ENCODE measurements around the gene DUS1L. TPM values are rescaled to one million over a fixed set of nuclear protein-coding genes. Genes with fewer than 3 reads are reported as not detected.

Gene DUS1L
- total RNA-seq, 1 experiment from 2014 or later: 182 TPM

Other genes starting within 250 kb of the DUS1L start
- 144 and 162 TPM in 2 replicates for gene MCRIP1, start 232.5 kb downstream of the DUS1L start, total RNA-seq (2014; rRNA removed; shearing (Covaris generic))
- gene PPP1R27, start 230.8 kb downstream of the DUS1L start, total RNA-seq (2014; rRNA removed; shearing (Covaris generic)): 0.56 and 0.63 TPM in 2 replicates
- 1,826 and 1,949 TPM in 2 replicates for gene P4HB, start 205.3 kb downstream of the DUS1L start, total RNA-seq (2014; rRNA removed; shearing (Covaris generic))
- gene ARHGDIA, start 194.5 kb downstream of the DUS1L start, total RNA-seq (2014; rRNA removed; shearing (Covaris generic)): 288 and 306 TPM in 2 replicates
- 245 and 252 TPM in 2 replicates for gene ALYREF, start 174.2 kb downstream of the DUS1L start, total RNA-seq (2014; rRNA removed; shearing (Covaris generic))
- 315 and 336 TPM in 2 replicates for gene ANAPC11, start 174.1 kb downstream of the DUS1L start, total RNA-seq (2014; rRNA removed; shearing (Covaris generic))
- gene NPB, start 163.6 kb downstream of the DUS1L start, total RNA-seq (2014; rRNA removed; shearing (Covaris generic)): 0.08 and 0.34 TPM in 2 replicates
- 86.6 and 105 TPM in 2 replicates for gene PCYT2, start 154.4 kb downstream of the DUS1L start, total RNA-seq (2014; rRNA removed; shearing (Covaris generic))
- gene SIRT7, start 147.6 kb downstream of the DUS1L start, total RNA-seq (2014; rRNA removed; shearing (Covaris generic)): 23.6 and 24.7 TPM in 2 replicates
- gene MAFG, start 138.1 kb downstream of the DUS1L start, total RNA-seq (2014; rRNA removed; shearing (Covaris generic)): 73.1 and 73.9 TPM in 2 replicates
- 335 and 351 TPM in 2 replicates for gene PYCR1, start 128.5 kb downstream of the DUS1L start, total RNA-seq (2014; rRNA removed; shearing (Covaris generic))
- gene MYADML2, start 118.6 kb downstream of the DUS1L start, total RNA-seq (2014; rRNA removed; shearing (Covaris generic)): not detected in 2 replicates
- gene NOTUM, start 104.6 kb downstream of the DUS1L start, total RNA-seq (2014; rRNA removed; shearing (Covaris generic)): 3.0 TPM in 2 replicates
- 80.5 and 81.9 TPM in 2 replicates for gene ASPSCR1, start 88.2 kb downstream of the DUS1L start, total RNA-seq (2014; rRNA removed; shearing (Covaris generic))
- 130 and 134 TPM in 2 replicates for gene CENPX, start 42.9 kb downstream of the DUS1L start, total RNA-seq (2014; rRNA removed; shearing (Covaris generic))
- gene LRRC45, start 42.5 kb downstream of the DUS1L start, total RNA-seq (2014; rRNA removed; shearing (Covaris generic)): 33.7 and 40.4 TPM in 2 replicates
- 38.0 and 45.8 TPM in 2 replicates for gene RAC3, start 34.1 kb downstream of the DUS1L start, total RNA-seq (2014; rRNA removed; shearing (Covaris generic))
- 120 and 129 TPM in 2 replicates for gene DCXR, start 28.1 kb downstream of the DUS1L start, total RNA-seq (2014; rRNA removed; shearing (Covaris generic))
- gene RFNG, start 14.0 kb downstream of the DUS1L start, total RNA-seq (2014; rRNA removed; shearing (Covaris generic)): 29.2 and 29.3 TPM in 2 replicates
- gene GPS1, start 13.9 kb downstream of the DUS1L start, total RNA-seq (2014; rRNA removed; shearing (Covaris generic)): 284 and 295 TPM in 2 replicates
- 147 and 184 TPM in 2 replicates for gene FASN, start 32.4 kb upstream of the DUS1L start, total RNA-seq (2014; rRNA removed; shearing (Covaris generic))
- gene CCDC57, start 147.0 kb upstream of the DUS1L start, total RNA-seq (2014; rRNA removed; shearing (Covaris generic)): 15.7 and 17.8 TPM in 2 replicates
- 9.6 and 12.8 TPM in 2 replicates for gene SLC16A3, start 163.2 kb upstream of the DUS1L start, total RNA-seq (2014; rRNA removed; shearing (Covaris generic))
- 18.0 and 23.6 TPM in 2 replicates for gene CSNK1D, start 207.9 kb upstream of the DUS1L start, total RNA-seq (2014; rRNA removed; shearing (Covaris generic))

Measured in SK-MEL-5 (cell line).